Erythroblast (primary cell): ENCODE results near the gene TAF1L.

Experiments used
- GATA1 ChIP-seq: IDR thresholded peaks from 2 replicates; pipeline ENCODE4 v1.6.1; 2011; ENCODE audit warnings: low read depth, mild to moderate bottlenecking, control low read depth, low read length, moderate library complexity
- POLR2A ChIP-seq: IDR thresholded peaks from 2 replicates; pipeline ENCODE4 v1.6.1; 2011; ENCODE audit warnings: mild to moderate bottlenecking, low read length

DNA sequence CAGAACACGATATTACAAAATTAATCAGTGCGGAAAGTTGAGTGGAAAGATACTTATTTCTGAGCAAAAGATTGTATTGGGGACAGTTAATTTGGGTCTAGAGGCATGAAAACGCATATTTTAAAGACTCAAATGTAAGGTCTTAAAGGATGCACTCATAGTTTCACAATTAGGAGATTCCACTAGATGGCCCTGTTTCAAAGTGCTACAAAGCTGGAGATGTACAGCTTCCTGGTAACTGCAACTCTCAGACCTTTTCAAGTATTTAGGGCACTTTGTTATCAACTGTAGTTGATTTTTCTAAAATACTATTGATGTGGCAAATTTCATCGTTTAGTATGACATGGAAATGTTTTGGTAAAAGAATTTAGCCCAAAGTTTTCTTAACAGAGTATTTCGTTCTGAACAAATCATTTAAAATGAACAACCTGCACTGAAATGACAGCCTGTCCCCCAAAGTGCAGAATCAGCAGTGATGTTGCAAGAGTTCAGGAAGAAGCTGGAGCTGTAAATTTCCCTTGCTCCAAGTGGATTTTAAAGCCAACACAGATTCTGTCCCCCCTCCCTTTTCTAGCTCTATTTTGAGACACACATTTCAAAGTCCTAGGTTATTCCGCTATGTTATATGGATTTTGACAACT, 46.3 kb downstream of the TAF1L start:
- TF ChIP-seq POLR2A (no peak), GATA1 (no peak)
